H1 (cell line): Measurements from ENCODE around the gene BCO2. TPM values are rescaled to one million over a fixed set of nuclear protein-coding genes. Genes with fewer than 3 reads are reported as not detected.

Experiments
- CTCF ChIA-PET: fragments of 300-600 bp; sonication (Branson Sonifier 250); formaldehyde crosslinking; loops from one replicate; lab custom pipeline; 2021; ENCODE audit not compliant: partially characterized antibody; lab: Charles Lee
- POLR2A ChIA-PET: fragments of 300-600 bp; sonication (Branson Sonifier 250); formaldehyde crosslinking; loops from one replicate; lab custom pipeline; 2021; ENCODE audit warnings: inconsistent platforms; ENCODE audit not compliant: partially characterized antibody; lab: Charles Lee
- DNase-seq, 2 experiments: peaks; one replicate each; pipeline versions ENCODE4 v3.0.0 to v3.0.0-alpha.2; 2010 to 2022; ENCODE audit warnings: low spot score in 2 of 2, low read depth in 1 of 2, mixed read lengths in 1 of 2
- FAIRE-seq: peaks from 2 replicates; lab custom pipeline; 2011; peaks lifted over from hg19 to GRCh38; lab: Jason Lieb, UNC
- H2AFZ ChIP-seq: 2 replicates; pipeline ENCODE4 v1.8.1; 2012; ENCODE audit warnings: low read length, inconsistent platforms
- H2AK5ac ChIP-seq: 2 replicates; pipeline ENCODE4 v1.6.1; 2013; ENCODE audit warnings: low read depth, low read length
- H2BK120ac ChIP-seq: replicated peaks from 2 replicates; pipeline ENCODE3; 2013; ENCODE audit warnings: low read depth, low read length, inconsistent platforms
- H2BK12ac ChIP-seq: 2 replicates; pipeline ENCODE4 v1.6.1; 2013; ENCODE audit warnings: low read depth, low read length
- H2BK15ac ChIP-seq: 2 replicates; pipeline ENCODE4 v1.6.1; 2013; ENCODE audit warnings: low read length
- H2BK20ac ChIP-seq: 2 replicates; pipeline ENCODE4 v1.6.1; 2013; ENCODE audit warnings: low read length
- H2BK5ac ChIP-seq: 2 replicates; pipeline ENCODE4 v1.6.1; 2013; ENCODE audit warnings: low read depth, low read length
- H3K14ac ChIP-seq: 2 replicates; pipeline ENCODE4 v1.6.1; 2013; ENCODE audit warnings: inconsistent platforms; ENCODE audit not compliant: insufficient read length
- H3K18ac ChIP-seq: 2 replicates; pipeline ENCODE4 v1.6.1; 2013; ENCODE audit warnings: low read length; ENCODE audit errors: extremely low read depth
- H3K23ac ChIP-seq: 2 replicates; pipeline ENCODE4 v1.6.1; 2013; ENCODE audit warnings: inconsistent platforms; ENCODE audit not compliant: insufficient read length
- H3K23me2 ChIP-seq: 2 replicates; pipeline ENCODE4 v1.6.1; 2013; ENCODE audit warnings: low read depth, low read length
- H3K27ac ChIP-seq: 2 replicates; pipeline ENCODE4 v1.6.1; 2011; ENCODE audit warnings: low read depth, low read length, inconsistent platforms
- H3K27me3 ChIP-seq, 4 experiments: replicated peaks in 1 of 4; 1 replicate in 1 of 4; 2 replicates in 3 of 4; pipeline versions ENCODE4 v1.6.1 to v1.8.1; 2011 to 2013; ENCODE audit warnings: low read length in 3 of 4, mild to moderate bottlenecking in 3 of 4, inconsistent platforms in 2 of 4, mixed read lengths in 2 of 4, moderate library complexity in 1 of 4; ENCODE audit not compliant: control insufficient read depth in 3 of 4, insufficient read depth in 3 of 4; ENCODE audit errors: extremely low read depth in 1 of 4
- H3K36me3 ChIP-seq, 4 experiments: 2 replicates each; pipeline versions ENCODE4 v1.6.1 to v1.8.1; 2011 to 2013; ENCODE audit warnings: mild to moderate bottlenecking in 4 of 4, low read length in 3 of 4, moderate library complexity in 2 of 4, control low read depth in 1 of 4, inconsistent platforms in 1 of 4; ENCODE audit not compliant: insufficient read depth in 4 of 4, control insufficient read depth in 2 of 4
- H3K4ac ChIP-seq: replicated peaks from 2 replicates; pipeline ENCODE3; 2013; ENCODE audit warnings: low read length, low read depth, mixed read lengths, inconsistent platforms; ENCODE audit not compliant: insufficient read length
- H3K4me1 ChIP-seq, 4 experiments: replicated peaks in 1 of 4; 1 replicate in 1 of 4; 2 replicates in 3 of 4; pipeline versions ENCODE4 v1.6.1 to v1.8.1; 2011 to 2013; ENCODE audit warnings: low read length in 3 of 4, inconsistent platforms in 2 of 4, mixed read lengths in 1 of 4; ENCODE audit not compliant: insufficient read depth in 4 of 4, control insufficient read depth in 3 of 4
- H3K4me2 ChIP-seq, 2 experiments: 2 replicates each; pipeline versions ENCODE4 v1.6.1 to v1.8.1; 2011 to 2013; ENCODE audit warnings: low read depth in 2 of 2, low read length in 2 of 2, control low read depth in 1 of 2, inconsistent platforms in 1 of 2, mild to moderate bottlenecking in 1 of 2; ENCODE audit not compliant: insufficient read depth in 1 of 2
- H3K4me3 ChIP-seq, 4 experiments: fragments of 200-600, 300-600 bp in 1 of 4; sonication (generic), shearing (Covaris generic), sonication (Bioruptor Twin) in 1 of 4; 2 replicates each; pipeline versions ENCODE4 v1.5.1 to v1.8.1; 2011 to 2016; ENCODE audit warnings: low read length in 4 of 4, low read depth in 3 of 4, control low read depth in 2 of 4, inconsistent platforms in 2 of 4, mild to moderate bottlenecking in 2 of 4, mixed read lengths in 1 of 4, moderate library complexity in 1 of 4; ENCODE audit not compliant: insufficient read depth in 2 of 4; ENCODE audit errors: extremely low read depth in 1 of 4
- H3K56ac ChIP-seq: replicated peaks from 2 replicates; pipeline ENCODE3; 2013; ENCODE audit warnings: low read depth, mild to moderate bottlenecking, mixed read lengths, low read length, inconsistent platforms; ENCODE audit not compliant: insufficient read length
- H3K79me1 ChIP-seq: 2 replicates; pipeline ENCODE4 v1.6.1; 2013; ENCODE audit warnings: low read depth, low read length, control low read depth
- H3K79me2 ChIP-seq, 2 experiments: 2 replicates each; pipeline versions ENCODE4 v1.6.1 to v1.8.1; 2012 to 2013; ENCODE audit warnings: low read length in 2 of 2, mild to moderate bottlenecking in 2 of 2, inconsistent platforms in 1 of 2; ENCODE audit not compliant: insufficient read depth in 2 of 2, control insufficient read depth in 1 of 2
- H3K9ac ChIP-seq, 4 experiments: replicated peaks in 1 of 4; 1 replicate in 1 of 4; 2 replicates in 3 of 4; pipeline versions ENCODE4 v1.6.1 to v1.8.1; 2011 to 2013; ENCODE audit warnings: low read depth in 3 of 4, low read length in 3 of 4, control low read depth in 2 of 4, mild to moderate bottlenecking in 2 of 4, moderate library complexity in 2 of 4, inconsistent platforms in 1 of 4; ENCODE audit errors: extremely low read depth in 1 of 4
- H3K9me3 ChIP-seq, 2 experiments: 2 replicates each; pipeline versions ENCODE4 v1.6.1 to v1.8.1; 2012 to 2013; ENCODE audit warnings: mild to moderate bottlenecking in 2 of 2, moderate library complexity in 2 of 2, control low read depth in 1 of 2, inconsistent platforms in 1 of 2, low read depth in 1 of 2, low read length in 1 of 2, mixed read lengths in 1 of 2; ENCODE audit not compliant: insufficient read depth in 2 of 2
- H4K20me1 ChIP-seq, 2 experiments: replicated peaks in 1 of 2; 2 replicates each; pipeline versions ENCODE3 to v1.8.1; 2011 to 2013; ENCODE audit warnings: inconsistent platforms in 2 of 2, low read length in 2 of 2, mild to moderate bottlenecking in 1 of 2; ENCODE audit not compliant: insufficient read depth in 2 of 2, control insufficient read depth in 1 of 2
- H4K5ac ChIP-seq: 2 replicates; pipeline ENCODE4 v1.6.1; 2013; ENCODE audit warnings: low read length, low read depth, mixed read lengths, inconsistent platforms; ENCODE audit not compliant: insufficient read length
- H4K8ac ChIP-seq: 2 replicates; pipeline ENCODE4 v1.8.0; 2013; ENCODE audit warnings: mild to moderate bottlenecking, moderate library complexity, low read length, inconsistent platforms; ENCODE audit not compliant: insufficient read depth; ENCODE audit errors: extremely low read depth
- H4K91ac ChIP-seq: replicated peaks from 2 replicates; pipeline ENCODE3; 2013; ENCODE audit warnings: low read length, mixed read lengths, inconsistent platforms; ENCODE audit not compliant: insufficient read length
- BCL11A ChIP-seq, 2 experiments: IDR thresholded peaks; one replicate each; pipeline ENCODE4 v1.6.1; 2011; ENCODE audit warnings: low read depth in 2 of 2, low read length in 2 of 2, mild to moderate bottlenecking in 2 of 2
- CBX5 ChIP-seq: fragments of 300-800, 300-1000 bp; sonication (generic); IDR thresholded peaks from 2 replicates; pipeline ENCODE4 v1.7.1; 2016; ENCODE audit warnings: antibody characterized with exemption, low read length, low read depth
- GTF2F1 ChIP-seq: IDR thresholded peaks from 2 replicates; pipeline ENCODE4 v1.6.1; 2012; ENCODE audit warnings: low read depth, low read length, improper control_type of control experiment, borderline replicate concordance
- JUN ChIP-seq: IDR thresholded peaks from 2 replicates; pipeline ENCODE4 v1.6.1; 2011; ENCODE audit warnings: low read depth, mild to moderate bottlenecking, improper control_type of control experiment, low read length
- RBBP5 ChIP-seq: IDR thresholded peaks from 2 replicates; pipeline ENCODE4 v1.7.1; 2012; ENCODE audit warnings: low read depth, mild to moderate bottlenecking, inconsistent platforms, low read length, moderate library complexity, borderline replicate concordance
- RNF2 ChIP-seq: fragments of 200-900, 300-1000 bp; sonication (generic); IDR thresholded peaks from 2 replicates; pipeline ENCODE4 v1.7.1; 2016; ENCODE audit warnings: borderline replicate concordance, low read depth, mild to moderate bottlenecking, antibody characterized with exemption, low read length; ENCODE audit not compliant: poor library complexity, severe bottlenecking; ENCODE audit errors: missing control alignments
- YY1 ChIP-seq: IDR thresholded peaks from 2 replicates; pipeline ENCODE4 v1.6.1; 2011; ENCODE audit warnings: low read depth, mild to moderate bottlenecking, low read length
- WGBS, 2 experiments: shearing (Covaris generic) in 1 of 2; methylation state at CpG; one replicate each; pipeline versions ENCODE4 v1.1.6 to v1.1.7; 2013 to 2015; ENCODE audit warnings: low lambda C conversion rate in 2 of 2, mixed read lengths in 2 of 2, inconsistent platforms in 1 of 2, low coverage in 1 of 2, missing lambda C conversion rate in 1 of 2; ENCODE audit not compliant: insufficient replicate concordance in 2 of 2, insufficient coverage in 1 of 2, insufficient read length in 1 of 2; ENCODE audit errors: extremely low coverage in 1 of 2, missing lambda C conversion rate in 1 of 2; 5-methylcytosine and 5-hydroxymethylcytosine counted together
- polyA plus RNA-seq, 7 experiments: library from polyadenylated mRNA; depleted of rRNA in 3 of 7; stranded (reverse) in 5 of 7; unstranded in 2 of 7; fragments of >200 nt in 5 of 7; fragments of 200-250 nt in 2 of 7; gene quantifications; 1 replicate in 5 of 7; 2 replicates in 1 of 7; 4 replicates in 1 of 7; pipeline versions ENCODE4 v1.2.1 to v1.2.3, GENCODE V29; 2011 to 2013; ENCODE audit warnings: missing spikeins in 2 of 7, mixed read lengths in 2 of 7
- total RNA-seq: library from RNA; stranded (reverse); fragmentation: NEBNext Ultra II Directional; extraction: Animal tissue kit (Norgen Biotek cat#: 25700); gene quantifications from 2 replicates; pipeline ENCODE4 v1.2.1, GENCODE V29; 2021
- TF ChIP-seq, protein P1 (sequence below): IDR thresholded peaks from 2 replicates; pipeline ENCODE4 v1.6.1; 2012; ENCODE audit warnings: inconsistent platforms

BCO2 gene
- total and polyA plus RNA-seq, 2 of the 8 experiments (the other 6 are each of a cell fraction or from before 2014, with no cell fraction given), result 0.42 to 0.82 TPM

DNA sequence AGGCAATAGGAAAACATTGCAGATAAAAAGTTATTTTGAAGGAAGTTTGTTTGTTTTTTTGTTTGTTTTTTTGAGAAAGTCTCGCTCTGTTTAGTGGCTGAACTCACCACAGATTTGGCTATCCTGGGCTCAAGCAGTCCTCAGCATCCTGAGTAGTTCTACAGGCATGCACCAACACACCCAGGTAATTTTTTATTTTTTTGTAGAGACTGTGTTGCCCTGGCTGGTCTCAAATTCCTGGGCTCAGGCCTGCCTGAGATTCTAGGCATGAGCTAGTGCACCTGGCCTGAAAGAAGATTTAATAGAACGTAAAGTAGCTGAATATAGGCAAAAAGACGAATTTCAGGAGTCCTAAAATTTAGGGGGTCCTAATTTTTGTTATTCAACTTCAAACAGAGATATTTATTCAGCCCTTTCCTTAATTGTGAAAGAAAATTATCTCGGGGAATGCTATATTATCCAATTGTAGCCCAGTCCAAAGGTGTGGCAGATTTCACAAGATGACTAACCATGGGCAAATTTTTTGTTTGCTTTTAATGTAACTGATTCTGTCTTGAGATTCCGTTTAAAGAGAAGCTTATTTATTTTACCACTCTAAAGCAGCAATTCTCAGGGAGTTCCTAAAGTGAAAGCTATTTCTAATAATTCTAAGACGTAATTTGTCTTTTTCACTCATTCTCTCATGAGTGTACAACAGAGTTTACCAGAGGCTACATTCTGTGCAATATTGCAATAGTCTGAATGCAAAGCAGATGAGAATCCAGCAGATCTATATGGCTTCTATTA lies 12.4 kb upstream of the BCO2 start:
- ChIA-PET POLR2A (no interaction called here), CTCF (interaction anchor here (0.7 to 3.5 kb wide), 4 partner anchors 10 to 85 kb away, joined by 3 to 15 read pairs (median 4); partner anchors contain the start of gene BCO2)
- H3K18ac ChIP-seq, result no peak overlapping the region
- no peak overlapping the region for H3K23ac ChIP-seq
- H3K14ac ChIP-seq, result no peak overlapping the region
- no peaks in the 10 kb centered on the region for H3K36me3 ChIP-seq
- H4K8ac ChIP-seq, result no peak overlapping the region
- H2BK5ac ChIP-seq, result no peak overlapping the region
- no peak overlapping the region for H2AK5ac ChIP-seq
- no peak overlapping the region for H4K91ac ChIP-seq
- no peak overlapping the region for H3K56ac ChIP-seq
- no peak overlapping the region for H3K4ac ChIP-seq
- no peaks in the 10 kb centered on the region for H3K79me1 ChIP-seq
- no peak overlapping the region for H2AFZ ChIP-seq
- no peaks in the 10 kb centered on the region; the same call in 1 of the 2 replicates for H3K23me2 ChIP-seq
- no peak overlapping the region for H3K4me2 ChIP-seq
- DNase-seq, result no peak
- H3K9ac ChIP-seq, result no peak overlapping the region
- 85% methylated on average over 6 of the region's 6 CpGs; no CpG with 5 or more reads in 1 of the 2 experiments for WGBS, 2 experiments
- no peak overlapping the region for H2BK20ac ChIP-seq
- H3K9me3 ChIP-seq, result no peaks in the 10 kb centered on the region
- FAIRE-seq, result no peak
- no peak overlapping the region for H2BK15ac ChIP-seq
- no peak overlapping the region for H3K4me3 ChIP-seq
- H3K27me3 ChIP-seq, result no peaks in the 10 kb centered on the region
- H3K4me1 ChIP-seq, result no peaks in the 10 kb centered on the region; a peak in 2 of 7 replicates
- H4K5ac ChIP-seq, result no peak overlapping the region
- no peak overlapping the region for H3K27ac ChIP-seq
- no peak overlapping the region for H2BK120ac ChIP-seq
- H3K79me2 ChIP-seq, result no peaks in the 10 kb centered on the region
- H4K20me1 ChIP-seq, result no peaks in the 10 kb centered on the region
- no peak overlapping the region for H2BK12ac ChIP-seq
- no peak for TF ChIP-seq JUN
- TF ChIP-seq GTF2F1, result no peak
- TF ChIP-seq CBX5, result no peak
- no peak for TF ChIP-seq RNF2
- TF ChIP-seq RBBP5, result no peak
- TF ChIP-seq, protein P1, sequence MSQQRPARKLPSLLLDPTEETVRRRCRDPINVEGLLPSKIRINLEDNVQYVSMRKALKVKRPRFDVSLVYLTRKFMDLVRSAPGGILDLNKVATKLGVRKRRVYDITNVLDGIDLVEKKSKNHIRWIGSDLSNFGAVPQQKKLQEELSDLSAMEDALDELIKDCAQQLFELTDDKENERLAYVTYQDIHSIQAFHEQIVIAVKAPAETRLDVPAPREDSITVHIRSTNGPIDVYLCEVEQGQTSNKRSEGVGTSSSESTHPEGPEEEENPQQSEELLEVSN, result no peak
- no peak for TF ChIP-seq YY1
- TF ChIP-seq BCL11A (IDR thresholded peaks at IDR 0.05; ENCODE audit: low read depth in 2 of 2, low read length in 2 of 2), result no peak
